ENCODE measurements around the gene SLC35F4.

Gene SLC35F4

DNA sequence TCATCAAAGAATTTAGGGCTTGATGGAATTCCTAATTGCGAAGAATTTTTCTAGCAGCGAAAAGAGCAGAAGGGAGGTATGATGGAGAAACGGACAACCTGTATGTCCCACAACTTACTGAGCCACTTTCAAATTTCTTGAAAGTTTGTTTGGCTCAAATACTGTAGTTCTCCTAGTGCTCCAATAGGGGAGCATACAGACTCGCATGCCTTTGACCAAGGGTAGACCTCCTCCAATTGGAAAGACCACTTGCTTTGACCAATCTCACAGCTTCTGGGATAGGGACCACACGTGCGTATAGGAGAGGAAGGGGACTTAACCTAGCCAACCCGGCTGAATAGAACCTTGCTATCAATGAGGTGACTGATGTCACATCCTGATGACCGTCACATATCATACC is 28.6 kb downstream of the SLC35F4 start:
- DNase-seq (ENCODE audit: insufficient read length, low spot score) (no peak), FAIRE-seq (no peak)
- no peak for TF ChIP-seq POLR2A (IDR thresholded peaks at IDR 0.05; ENCODE audit: low read depth, low read length)

DNA sequence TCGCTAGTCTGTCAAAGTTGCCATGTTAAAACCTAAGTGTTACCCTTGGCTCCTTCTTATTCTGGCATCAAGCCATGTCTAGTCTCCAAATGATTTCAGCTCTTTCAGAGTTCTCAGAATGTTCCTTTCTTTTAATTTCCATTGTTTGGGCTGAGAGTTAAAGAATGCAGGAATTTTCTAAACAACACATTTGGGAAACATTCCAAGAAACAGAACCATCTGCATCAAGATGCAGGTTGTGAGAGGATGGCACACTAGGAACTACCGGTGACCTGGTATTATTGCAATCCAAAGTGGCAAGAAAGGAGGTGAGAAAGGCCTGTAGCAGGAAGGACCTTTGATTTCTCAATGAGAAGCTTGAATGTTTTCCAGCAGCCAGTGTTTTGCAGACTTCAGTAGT is 30.1 kb downstream of the SLC35F4 start:
- no peak for DNase-seq (ENCODE audit: insufficient read length, low spot score)
- no peak for FAIRE-seq
- no peak for TF ChIP-seq POLR2A (IDR thresholded peaks at IDR 0.05; ENCODE audit: low read depth, low read length)

GRCh38 chr14:57834961-57835360 is 30.9 kb downstream of the SLC35F4 start:
- FAIRE-seq: no peak
- no peak for TF ChIP-seq POLR2A (IDR thresholded peaks at IDR 0.05; ENCODE audit: low read depth, low read length)
- DNase-seq (ENCODE audit: insufficient read length, low spot score): no peak

DNA sequence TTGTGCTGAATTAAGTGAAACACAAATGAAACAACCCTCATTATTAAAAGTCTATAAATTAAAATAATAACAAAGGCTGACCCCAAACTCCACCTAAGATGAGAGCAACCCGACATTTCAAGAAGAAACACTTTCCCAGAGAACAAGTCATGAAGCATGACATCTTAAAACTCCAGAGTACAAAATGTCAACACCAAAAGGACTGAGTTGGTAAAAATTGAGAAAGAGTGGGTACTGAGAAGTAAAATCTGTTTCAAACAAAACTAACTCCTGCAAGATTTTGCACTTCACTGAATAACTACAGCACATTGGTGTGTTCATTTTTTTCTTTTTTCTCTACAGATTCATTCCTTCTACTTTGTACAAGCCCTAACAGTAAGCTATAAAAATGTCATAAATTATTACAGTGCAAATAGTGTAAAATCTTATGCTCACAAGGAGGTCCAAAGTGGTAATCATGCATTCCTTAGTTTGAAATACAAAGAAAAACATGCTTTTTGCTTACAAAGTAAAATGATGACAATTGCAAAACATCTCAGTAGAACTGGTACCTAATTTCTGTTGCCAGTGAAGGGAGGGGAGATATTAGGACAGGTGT is 31.8 kb downstream of the SLC35F4 start:
- no peak for DNase-seq (ENCODE audit: insufficient read length, low spot score)
- FAIRE-seq: no peak
- TF ChIP-seq POLR2A (IDR thresholded peaks at IDR 0.05; ENCODE audit: low read depth, low read length): no peak

DNA sequence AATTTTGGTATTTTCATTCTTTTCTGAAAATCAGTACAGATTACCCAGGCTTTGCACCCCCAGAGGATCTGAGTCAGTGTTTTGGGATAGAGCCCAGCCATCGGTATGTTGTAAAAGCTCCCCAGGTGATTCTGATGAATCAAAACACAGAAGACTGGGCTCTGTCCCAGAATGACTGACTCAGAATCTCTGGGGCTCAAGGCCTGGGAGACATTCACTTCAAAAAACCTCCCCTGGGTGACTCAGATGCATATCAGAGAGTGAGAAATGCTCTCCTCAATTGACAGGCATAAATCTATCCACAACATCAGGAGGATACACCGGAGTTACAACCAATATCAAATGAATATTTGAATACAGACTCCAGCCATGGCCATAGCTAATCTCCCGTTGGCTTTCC is 32.6 kb downstream of the SLC35F4 start:
- FAIRE-seq: peak; percentile 98
- peak; percentile 30 for DNase-seq (ENCODE audit: insufficient read length, low spot score)
- TF ChIP-seq POLR2A (IDR thresholded peaks at IDR 0.05; ENCODE audit: low read depth, low read length): no peak

DNA sequence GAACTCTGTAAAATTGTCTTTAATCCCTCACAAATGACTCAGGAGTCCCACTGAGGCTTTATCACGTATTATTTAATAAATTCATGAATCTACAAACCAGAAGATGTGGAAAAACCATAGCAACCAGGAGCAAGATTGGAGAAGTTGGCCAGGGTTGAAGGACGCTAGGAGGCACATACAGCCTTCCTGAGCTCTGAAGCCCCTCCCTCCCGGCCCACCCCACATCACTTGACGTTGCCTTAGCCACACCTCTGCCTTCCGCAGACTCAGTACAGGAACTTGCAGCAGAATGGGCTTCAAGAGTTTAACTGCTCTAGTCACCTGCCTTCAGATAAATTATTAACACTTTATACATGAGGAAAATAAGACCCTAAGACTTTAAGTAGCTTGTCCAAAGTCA is 33.9 kb downstream of the SLC35F4 start:
- FAIRE-seq: no peak
- no peak for TF ChIP-seq POLR2A (IDR thresholded peaks at IDR 0.05; ENCODE audit: low read depth, low read length)

DNA sequence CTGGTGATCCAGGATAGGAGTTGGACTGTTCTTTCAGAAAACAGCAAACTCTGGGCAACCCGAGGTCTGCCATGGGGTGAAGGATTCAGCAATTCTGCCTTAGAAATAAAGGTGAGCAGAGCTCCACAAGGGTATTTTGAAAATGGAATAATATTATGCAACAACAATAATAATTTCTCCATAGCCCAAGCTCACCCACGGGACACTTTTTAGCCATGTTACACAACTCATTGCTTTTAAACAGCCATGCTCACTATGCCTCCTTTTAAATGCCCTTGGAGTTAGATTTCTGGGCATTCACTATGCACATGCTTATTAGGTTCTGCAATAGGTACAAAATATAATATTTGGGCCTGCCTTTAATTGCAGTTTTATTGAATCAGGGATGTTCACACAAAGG is 37.2 kb downstream of the SLC35F4 start:
- TF ChIP-seq POLR2A (IDR thresholded peaks at IDR 0.05; ENCODE audit: low read depth, low read length): no peak
- FAIRE-seq (no peak), DNase-seq (ENCODE audit: insufficient read length, low spot score) (no peak)

More for the DNA sequence above, 33.9 kb downstream of the SLC35F4 start:
- DNase-seq (ENCODE audit: insufficient read length, low spot score): no peak

DNA sequence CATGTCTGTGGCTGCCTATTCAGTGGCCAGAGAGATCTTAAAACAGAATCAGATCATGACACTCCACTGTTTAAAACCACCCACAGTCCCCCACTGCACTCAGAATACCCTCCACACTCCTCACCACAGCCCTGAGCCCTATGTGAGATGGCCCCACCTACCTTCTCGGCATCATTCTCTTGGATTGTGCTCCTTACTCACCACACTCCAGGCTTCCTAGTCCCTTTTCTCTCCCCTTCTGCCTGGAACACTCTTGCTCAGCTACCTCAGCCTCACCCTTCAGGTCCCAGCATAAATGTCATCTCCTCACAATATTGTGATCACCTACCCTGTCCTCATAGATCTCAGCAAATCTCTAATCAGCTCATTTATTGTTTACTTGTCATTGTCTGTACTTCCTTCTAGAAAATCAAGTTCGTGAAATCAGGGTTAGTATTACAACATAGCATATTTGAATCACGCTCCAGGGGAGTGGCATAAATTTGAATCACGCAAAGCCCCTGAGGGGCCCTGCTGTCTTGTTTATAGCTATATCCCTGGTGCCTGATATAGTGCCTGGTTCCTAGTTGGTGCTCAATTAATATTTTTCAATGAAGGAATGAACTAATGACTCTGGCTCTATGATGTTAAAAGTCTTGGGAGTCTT is 42.8 kb downstream of the SLC35F4 start:
- FAIRE-seq (no peak), DNase-seq (ENCODE audit: insufficient read length, low spot score) (no peak)
- TF ChIP-seq POLR2A (IDR thresholded peaks at IDR 0.05; ENCODE audit: low read depth, low read length): no peak

- DNase-seq (ENCODE audit: insufficient read length, low spot score) (no peak), FAIRE-seq (no peak)
- TF ChIP-seq POLR2A (IDR thresholded peaks at IDR 0.05; ENCODE audit: low read depth, low read length): no peak
These were observed 43.8 kb downstream of the SLC35F4 start for GRCh38 chr14:57822081-57822480.

DNA sequence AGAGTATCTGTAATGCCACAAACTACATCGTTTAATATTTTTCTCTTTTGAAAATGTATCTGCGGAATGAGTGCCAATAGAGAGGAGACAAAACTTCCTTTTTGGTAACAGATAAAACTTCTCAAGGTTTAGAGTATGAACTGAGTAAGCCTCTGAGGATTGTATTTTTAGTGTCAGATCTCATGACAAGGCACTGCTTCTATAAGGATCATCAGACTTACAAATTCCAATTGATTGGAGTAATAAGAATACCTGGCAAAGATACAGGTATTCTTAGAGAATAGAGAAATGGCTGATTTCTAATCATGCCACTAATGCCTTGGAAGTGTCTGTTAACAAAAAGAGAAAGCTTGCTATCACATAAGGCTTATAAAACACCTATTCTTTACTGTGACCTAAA is 45.3 kb downstream of the SLC35F4 start:
- no peak for DNase-seq (ENCODE audit: insufficient read length, low spot score)
- no peak for TF ChIP-seq POLR2A (IDR thresholded peaks at IDR 0.05; ENCODE audit: low read depth, low read length)

GRCh38 chr14:57818511-57818910 is 47.4 kb downstream of the SLC35F4 start:
- TF ChIP-seq POLR2A (IDR thresholded peaks at IDR 0.05; ENCODE audit: low read depth, low read length): no peak
- no peak for FAIRE-seq
- no peak for DNase-seq (ENCODE audit: insufficient read length, low spot score)

More for the DNA sequence above, 45.3 kb downstream of the SLC35F4 start:
- FAIRE-seq: no peak

DNA sequence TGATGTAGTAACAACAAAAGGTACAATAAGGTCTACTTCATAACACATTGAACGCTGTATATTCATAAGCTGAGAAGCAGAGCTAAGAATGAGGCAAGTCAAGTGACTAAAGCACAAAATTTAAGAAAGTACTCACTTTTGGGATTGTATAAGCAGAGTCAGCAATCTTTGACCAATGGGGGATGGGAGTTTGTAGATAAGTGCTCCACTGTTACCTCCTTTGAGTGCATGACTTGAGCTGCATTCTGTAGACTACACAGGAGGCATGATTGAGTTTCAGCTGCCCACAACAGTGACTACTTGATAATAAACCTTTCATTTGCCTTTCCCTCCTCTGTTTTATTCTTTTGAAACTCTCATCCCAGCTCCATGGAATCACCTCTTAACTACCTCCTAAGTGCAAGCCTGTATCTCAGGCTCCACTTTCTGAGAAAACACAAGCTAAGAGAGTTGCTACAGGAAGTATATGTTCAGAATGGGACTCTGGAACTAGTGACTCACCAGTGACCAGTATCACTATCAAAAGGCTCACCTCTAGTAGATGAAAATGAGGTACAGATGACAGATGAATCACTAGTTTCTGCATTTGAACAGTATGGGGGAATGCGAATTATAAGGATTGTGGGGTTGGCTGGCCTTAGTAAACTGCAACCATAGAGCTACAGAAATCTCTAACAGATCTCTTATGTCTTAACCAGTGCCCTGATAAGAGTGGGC is 49.2 kb downstream of the SLC35F4 start:
- DNase-seq (ENCODE audit: insufficient read length, low spot score): no peak
- no peak for FAIRE-seq
- no peak for TF ChIP-seq POLR2A (IDR thresholded peaks at IDR 0.05; ENCODE audit: low read depth, low read length)

GRCh38 chr14:57814726-57815125 is 51.2 kb downstream of the SLC35F4 start:
- FAIRE-seq (no peak), DNase-seq (ENCODE audit: insufficient read length, low spot score) (no peak)
- TF ChIP-seq POLR2A (IDR thresholded peaks at IDR 0.05; ENCODE audit: low read depth, low read length): no peak

GRCh38 chr14:57812741-57813140 is 53.2 kb downstream of the SLC35F4 start:
- TF ChIP-seq POLR2A (IDR thresholded peaks at IDR 0.05; ENCODE audit: low read depth, low read length): no peak
- no peak for FAIRE-seq
- no peak for DNase-seq (ENCODE audit: insufficient read length, low spot score)

All from H54 (cell line).